B cell (primary cell): Measurements from ENCODE around the gene SEPHS2. TPM values are rescaled to one million over a fixed set of nuclear protein-coding genes. Genes with fewer than 3 reads are reported as not detected.

Experiments
- ATAC-seq: fragments of 200-7000 bp; cut with Tn5 transposase; one replicate; pipeline ENCODE4 v1.10.0; 2021; ENCODE audit warnings: low read depth, mild to moderate bottlenecking, moderate number of reproducible peaks, moderate library complexity
- CTCF ChIA-PET: fragments of 350-600 bp; sonication (Branson Sonifier 250); formaldehyde crosslinking; loops from one replicate; lab custom pipeline; 2021; ENCODE audit warnings: antibody characterized with exemption, inconsistent platforms; lab: Charles Lee
- POLR2A ChIA-PET: fragments of 350-600 bp; sonication (Branson Sonifier 250); formaldehyde crosslinking; loops from one replicate; lab custom pipeline; 2021; ENCODE audit warnings: antibody characterized with exemption; lab: Charles Lee
- DNase-seq: peaks from one replicate; pipeline ENCODE4 v3.0.0; 2013
- H2AFZ ChIP-seq: 2 replicates; pipeline ENCODE4 v1.6.1; 2012; ENCODE audit warnings: mild to moderate bottlenecking, low read depth, low read length; ENCODE audit not compliant: insufficient read depth, poor library complexity, severe bottlenecking
- H3K27ac ChIP-seq, 2 donors: 1 replicate in 1 of 2; 2 replicates in 1 of 2; pipeline ENCODE4 v1.5.1; 2012 to 2013; ENCODE audit warnings: low read length in 2 of 2, mild to moderate bottlenecking in 2 of 2, moderate library complexity in 1 of 2
- H3K27me3 ChIP-seq, 4 experiments: fragments of 200-600 bp in 1 of 4; sonication (generic) in 1 of 4; replicated peaks in 1 of 4; 1 replicate in 2 of 4; 2 replicates in 2 of 4; pipeline versions ENCODE4 v1.6.1 to v1.7.0; 2013 to 2016; ENCODE audit warnings: low read length in 3 of 4, mild to moderate bottlenecking in 2 of 4, mixed read lengths in 1 of 4, moderate library complexity in 1 of 4; ENCODE audit not compliant: insufficient read depth in 4 of 4, control insufficient read depth in 3 of 4; ENCODE audit errors: control extremely low read depth in 1 of 4
- H3K36me3 ChIP-seq, 2 experiments: replicated peaks in 1 of 2; 1 replicate in 1 of 2; 2 replicates in 1 of 2; pipeline versions ENCODE4 v1.6.1 to v1.7.1; 2013; ENCODE audit warnings: low read length in 1 of 2; ENCODE audit not compliant: insufficient read depth in 2 of 2, control insufficient read depth in 1 of 2; ENCODE audit errors: control extremely low read depth in 1 of 2, extremely low read depth in 1 of 2
- H3K4me1 ChIP-seq, 2 donors: fragments of 200-600 bp in 1 of 2; sonication (generic) in 1 of 2; 1 replicate in 1 of 2; 2 replicates in 1 of 2; pipeline versions ENCODE4 v1.5.1 to v1.6.1; 2013 to 2017; ENCODE audit warnings: low read length in 2 of 2; ENCODE audit not compliant: control insufficient read depth in 2 of 2, insufficient read depth in 2 of 2
- H3K4me2 ChIP-seq: replicated peaks from 2 replicates; pipeline ENCODE3; 2012; ENCODE audit warnings: mild to moderate bottlenecking, low read depth, low read length; ENCODE audit not compliant: poor library complexity, severe bottlenecking
- H3K4me3 ChIP-seq, 5 experiments: fragments of 200-600 bp in 1 of 5; sonication (generic) in 1 of 5; 1 replicate in 3 of 5; 2 replicates in 2 of 5; pipeline versions ENCODE4 v1.5.1 to v1.7.0; 2011 to 2016; ENCODE audit warnings: low read length in 4 of 5, mild to moderate bottlenecking in 4 of 5, low read depth in 2 of 5, control low read depth in 1 of 5, moderate library complexity in 1 of 5; ENCODE audit not compliant: insufficient read depth in 1 of 5; ENCODE audit errors: control extremely low read depth in 1 of 5, extremely low read depth in 1 of 5
- H3K79me2 ChIP-seq: fragments of 200-600 bp; sonication (generic); one replicate; pipeline ENCODE4 v1.6.0; 2016; ENCODE audit warnings: low read length; ENCODE audit not compliant: control insufficient read depth, insufficient read depth
- H3K9ac ChIP-seq: fragments of 200-600 bp; sonication (generic); 2 replicates; pipeline ENCODE4 v1.6.1; 2017; ENCODE audit warnings: mild to moderate bottlenecking, low read length, moderate library complexity
- H3K9me3 ChIP-seq, 3 donors: one replicate each; pipeline versions ENCODE4 v1.6.1 to v1.7.1; 2013; ENCODE audit warnings: low read length in 2 of 3; ENCODE audit not compliant: control insufficient read depth in 2 of 3, insufficient read depth in 1 of 3; ENCODE audit errors: control extremely low read depth in 1 of 3
- H4K20me1 ChIP-seq: 2 replicates; pipeline ENCODE4 v1.6.0; 2012; ENCODE audit warnings: mild to moderate bottlenecking, low read length; ENCODE audit not compliant: insufficient read depth, control insufficient read depth, poor library complexity, severe bottlenecking
- H3K27ac Mint-ChIP-seq: one replicate; pipeline ENCODE4 v1.8.0; 2021; ENCODE audit warnings: mixed read lengths
- H3K27me3 Mint-ChIP-seq: one replicate; pipeline ENCODE4 v1.8.0; 2021; ENCODE audit warnings: mixed read lengths
- H3K4me1 Mint-ChIP-seq: one replicate; pipeline ENCODE4 v1.8.0; 2021; ENCODE audit warnings: mixed read lengths
- H3K4me3 Mint-ChIP-seq: one replicate; pipeline ENCODE4 v1.8.0; 2021; ENCODE audit warnings: mixed read lengths
- H3K9me3 Mint-ChIP-seq: one replicate; pipeline ENCODE4 v1.8.0; 2022; ENCODE audit warnings: mixed read lengths; ENCODE audit not compliant: insufficient read depth
- CTCF ChIP-seq: fragments of 200-600 bp; IDR thresholded peaks from one replicate; pipeline ENCODE4 v1.8.0; 2022; ENCODE audit warnings: antibody characterized with exemption, mild to moderate bottlenecking
- EZH2 ChIP-seq: IDR thresholded peaks from 2 replicates; pipeline ENCODE4 v1.6.1; 2012; ENCODE audit warnings: borderline replicate concordance, low read depth, mild to moderate bottlenecking, moderate library complexity, low read length; ENCODE audit not compliant: insufficient read depth, poor library complexity, severe bottlenecking
- WGBS: methylation state at CpG from one replicate; pipeline ENCODE4 v1.1.5; 2013; ENCODE audit warnings: missing lambda C conversion rate; ENCODE audit not compliant: insufficient coverage; 5-methylcytosine and 5-hydroxymethylcytosine counted together
- intact Hi-C: fragments of 100-400 bp; cut with micrococcal nuclease; formaldehyde crosslinking; loops from one replicate; pipeline ENCODE4 v1.10.0; 2022
- polyA plus RNA-seq: library from polyadenylated mRNA; depleted of rRNA; stranded (reverse); fragments of >200 nt; gene quantifications from 2 replicates; pipeline ENCODE4 v1.2.3, GENCODE V29; 2012
- total RNA-seq, 2 donors: library from RNA; stranded (reverse); fragments of 120-200 nt in 1 of 2; gene quantifications; 1 replicate in 1 of 2; 2 replicates in 1 of 2; pipeline versions ENCODE4 v1.2.3 to v1.2.4, GENCODE V29; 2013 to 2022

SEPHS2 gene
- total and polyA plus RNA-seq, 2 donors (not counting 1 experiment from before 2014, with no cell fraction given) = 13.8 to 63.2 TPM

DNA sequence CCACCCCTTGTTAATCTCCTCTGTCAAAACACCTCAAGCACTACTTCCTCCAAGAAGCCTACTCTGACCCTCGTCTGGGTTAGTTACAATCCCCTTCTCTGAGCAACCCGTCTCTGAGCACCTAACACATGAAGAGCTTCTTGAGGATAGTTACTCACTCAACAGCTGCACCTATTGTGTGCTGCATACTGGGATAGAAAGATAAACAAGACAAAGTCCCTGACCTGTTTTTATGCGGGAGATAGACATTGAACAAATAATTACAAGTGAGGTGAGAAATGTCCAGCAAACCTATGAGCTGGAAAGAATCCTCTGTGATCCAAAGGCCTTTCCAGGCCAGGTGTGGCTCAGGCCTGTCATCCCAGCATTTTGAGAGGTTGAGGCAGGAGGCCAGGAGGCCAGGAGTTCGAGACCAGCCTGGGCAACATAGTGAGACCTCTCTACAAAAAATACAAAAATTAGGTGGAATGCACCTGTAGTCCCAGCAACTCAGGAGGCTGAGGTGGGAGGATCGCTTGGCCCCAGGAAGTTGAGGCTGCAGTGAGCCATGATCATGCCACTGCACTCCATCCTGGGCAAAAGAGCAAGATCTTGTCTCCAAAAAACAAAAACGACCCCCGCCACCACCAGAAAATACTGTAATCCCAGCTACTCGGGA, 43.8 kb downstream of the SEPHS2 start:
- Histone ChIP-seq H4K20me1 (peaks cover 18% of the 10 kb centered on the region), H3K4me1 (peaks cover 11 to 24% of the 10 kb centered on the region in 2 donors), H3K79me2 (peaks cover 30% of the 10 kb centered on the region), H2AFZ (no peak overlapping the region), H3K9ac (no peak overlapping the region), H3K27ac (no peak overlapping the region), H3K36me3 (peaks cover 0 to 16% of the 10 kb centered on the region in 2 experiments), H3K4me3 (no peak overlapping the region), H3K27me3 (no peaks in the 10 kb centered on the region), H3K4me2 (no peak overlapping the region), H3K9me3 (no peaks in the 10 kb centered on the region)
- CTCF ChIA-PET = interaction anchor here (1.1 to 2.5 kb wide), 2 partner anchors 7 to 28 kb away, joined by 3 to 15 read pairs; partner anchors contain the start of genes DCTPP1 and ZNF771
- ATAC-seq (no peak), DNase-seq (peak; percentile 6)
- Mint-ChIP-seq H3K27ac (no peak overlapping the region), H3K4me3 (peak overlapping the region; percentile 75), H3K4me1 (peaks cover 19% of the 10 kb centered on the region), H3K9me3 (no peaks in the 10 kb centered on the region), H3K27me3 (peaks cover 7% of the 10 kb centered on the region)
- TF ChIP-seq CTCF = no peak
- TF ChIP-seq EZH2 = no peak
- WGBS = 85% methylated on average over 6 of the region's 8 CpGs
- POLR2A ChIA-PET = no interaction called here
- intact Hi-C loops = no loop called here
